A549 (cell line): ENCODE data around the gene QPCTL.

ENCODE experiments used
- BHLHE40 ChIP-seq: IDR thresholded peaks from 2 replicates; pipeline ENCODE4 v1.6.1; 2012; ENCODE audit warnings: low read depth, low read length, inconsistent platforms
- CBX8 ChIP-seq: fragments of 200-600 bp; sonication (generic); IDR thresholded peaks from 2 replicates; pipeline ENCODE4 v1.6.1; 2016
- CEBPB ChIP-seq, 2 experiments: fragments of >200 bp in 1 of 2; sonication (Bioruptor Twin) in 1 of 2; formaldehyde crosslinking in 1 of 2; IDR thresholded peaks; 2 replicates each; pipeline ENCODE4 v1.6.1; 2012 to 2016
- JUNB ChIP-seq: fragments of >200 bp; sonication (Bioruptor Twin); formaldehyde crosslinking; IDR thresholded peaks from 2 replicates; pipeline ENCODE4 v1.6.1; 2016
- MAZ ChIP-seq: fragments of 150-350 bp; IDR thresholded peaks from 2 replicates; pipeline ENCODE4 v1.6.1; 2014; ENCODE audit warnings: antibody characterized with exemption, low read depth, low read length, borderline replicate concordance
- POLR2A ChIP-seq: IDR thresholded peaks from 2 replicates; pipeline ENCODE4 v1.6.1; 2012; ENCODE audit warnings: mild to moderate bottlenecking, low read length
- POLR2AphosphoS2 ChIP-seq: conservative IDR thresholded peaks from 2 replicates; pipeline ENCODE4 v1.6.1; 2012; ENCODE audit warnings: low read length, improper control_type of control experiment, inconsistent platforms
- SREBF2 ChIP-seq: fragments of 450-650 bp; IDR thresholded peaks from 2 replicates; pipeline ENCODE4 v1.6.1; 2014; ENCODE audit warnings: mild to moderate bottlenecking, moderate library complexity
- TF ChIP-seq, protein P1 (sequence below): fragments of >200 bp; sonication (Bioruptor Twin); formaldehyde crosslinking; IDR thresholded peaks from 3 replicates; pipeline ENCODE4 v1.5.1; 2016

DNA sequence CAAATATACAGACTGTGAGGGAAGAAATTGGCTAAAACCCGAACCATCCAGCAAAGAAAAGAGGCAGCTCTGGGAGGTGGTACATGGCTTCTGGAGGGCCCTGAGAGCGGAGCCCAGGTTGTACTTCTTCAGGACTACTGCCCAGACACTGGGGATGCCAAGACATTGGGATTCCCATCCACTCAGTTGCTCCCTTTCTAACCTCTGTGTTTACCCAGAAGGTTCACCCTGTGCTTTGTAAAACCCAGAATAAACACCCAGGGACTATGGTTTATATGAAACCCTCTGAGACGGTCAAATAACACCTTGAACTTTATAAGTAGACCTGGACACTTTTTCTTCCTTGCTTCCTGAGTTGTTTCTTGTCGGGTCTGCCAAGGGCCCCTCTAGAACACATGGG, 50.5 kb downstream of the QPCTL start:
- TF ChIP-seq SREBF2 (no peak), MAZ (no peak), POLR2AphosphoS2 (no peak), CEBPB (IDR thresholded peaks at IDR 0.05) (no peak), JUNB (no peak), CBX8 (no peak), POLR2A (no peak), BHLHE40 (no peak)
- TF ChIP-seq, protein P1, sequence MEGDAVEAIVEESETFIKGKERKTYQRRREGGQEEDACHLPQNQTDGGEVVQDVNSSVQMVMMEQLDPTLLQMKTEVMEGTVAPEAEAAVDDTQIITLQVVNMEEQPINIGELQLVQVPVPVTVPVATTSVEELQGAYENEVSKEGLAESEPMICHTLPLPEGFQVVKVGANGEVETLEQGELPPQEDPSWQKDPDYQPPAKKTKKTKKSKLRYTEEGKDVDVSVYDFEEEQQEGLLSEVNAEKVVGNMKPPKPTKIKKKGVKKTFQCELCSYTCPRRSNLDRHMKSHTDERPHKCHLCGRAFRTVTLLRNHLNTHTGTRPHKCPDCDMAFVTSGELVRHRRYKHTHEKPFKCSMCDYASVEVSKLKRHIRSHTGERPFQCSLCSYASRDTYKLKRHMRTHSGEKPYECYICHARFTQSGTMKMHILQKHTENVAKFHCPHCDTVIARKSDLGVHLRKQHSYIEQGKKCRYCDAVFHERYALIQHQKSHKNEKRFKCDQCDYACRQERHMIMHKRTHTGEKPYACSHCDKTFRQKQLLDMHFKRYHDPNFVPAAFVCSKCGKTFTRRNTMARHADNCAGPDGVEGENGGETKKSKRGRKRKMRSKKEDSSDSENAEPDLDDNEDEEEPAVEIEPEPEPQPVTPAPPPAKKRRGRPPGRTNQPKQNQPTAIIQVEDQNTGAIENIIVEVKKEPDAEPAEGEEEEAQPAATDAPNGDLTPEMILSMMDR: no peak
